ENCODE data around the gene MALT1. TPM values are rescaled to one million over a fixed set of nuclear protein-coding genes. Genes with fewer than 3 reads are reported as not detected.

Gene MALT1
- total and polyA plus RNA-seq, 2 donors from 2014 or later: 10.4 to 39.4 TPM

- H3K4me3 ChIP-seq (ENCODE audit: low read length in 3 of 3): peak overlapping the region in 2 of 3 donors; percentile 15 to 51
- FAIRE-seq (no peak), DNase-seq (peak; percentile 83 to 91 (median 85))
- no peaks in the 10 kb centered on the region for H3K27me3 ChIP-seq (ENCODE audit: control insufficient read depth, insufficient read depth, low read length)
- no peak overlapping the region for H3K9ac ChIP-seq (ENCODE audit: low read length in 3 of 3)
- no peaks in the 10 kb centered on the region for H3K9me3 ChIP-seq (ENCODE audit: control insufficient read depth in 2 of 3, insufficient read depth in 1 of 3, low read length in 3 of 3)
- peaks cover 0 to 3% (median 0%) of the 10 kb centered on the region in 3 donors for H3K4me1 ChIP-seq (ENCODE audit: control insufficient read depth in 2 of 3, insufficient read depth in 2 of 3, low read depth in 1 of 3, low read length in 3 of 3)
- no peak overlapping the region for H3K27ac ChIP-seq (ENCODE audit: low read depth in 2 of 2, low read length in 2 of 2)
- intact Hi-C loops (cut with DNase I): no loop called here
- TF ChIP-seq CTCF (IDR thresholded peaks at IDR 0.05; ENCODE audit: borderline replicate concordance, extremely low read depth, insufficient read depth): peak; percentile 72
- H3K36me3 ChIP-seq (ENCODE audit: control insufficient read depth in 2 of 3, insufficient read depth in 3 of 3, low read length in 3 of 3): no peaks in the 10 kb centered on the region
These were observed 97.2 kb downstream of the MALT1 start for GRCh38 chr18:58768293-58768974.

- intact Hi-C loops (cut with DNase I): no loop called here
- FAIRE-seq (no peak), DNase-seq (peak in 1 of 5 donors; percentile 30)
- Histone ChIP-seq H3K27me3 (ENCODE audit: control insufficient read depth, insufficient read depth, low read length) (no peaks in the 10 kb centered on the region), H3K27ac (ENCODE audit: low read depth in 2 of 2, low read length in 2 of 2) (no peak overlapping the region), H3K9me3 (ENCODE audit: control insufficient read depth in 2 of 3, insufficient read depth in 1 of 3, low read length in 3 of 3) (no peaks in the 10 kb centered on the region), H3K9ac (ENCODE audit: low read length in 3 of 3) (no peak overlapping the region), H3K36me3 (ENCODE audit: control insufficient read depth in 2 of 3, insufficient read depth in 3 of 3, low read length in 3 of 3) (no peaks in the 10 kb centered on the region), H3K4me3 (ENCODE audit: low read length in 3 of 3) (no peak overlapping the region), H3K4me1 (ENCODE audit: control insufficient read depth in 2 of 3, insufficient read depth in 2 of 3, low read depth in 1 of 3, low read length in 3 of 3) (peaks cover 0 to 3% (median 0%) of the 10 kb centered on the region in 3 donors)
- no peak for TF ChIP-seq CTCF (IDR thresholded peaks at IDR 0.05; ENCODE audit: borderline replicate concordance, extremely low read depth, insufficient read depth)
These were observed 98.1 kb downstream of the MALT1 start for GRCh38 chr18:58769321-58769720.

GRCh38 chr18:58770601-58771000, 99.3 kb downstream of the MALT1 start:
- Histone ChIP-seq H3K27me3 (ENCODE audit: control insufficient read depth, insufficient read depth, low read length) (no peaks in the 10 kb centered on the region), H3K9me3 (ENCODE audit: control insufficient read depth in 2 of 3, insufficient read depth in 1 of 3, low read length in 3 of 3) (no peaks in the 10 kb centered on the region), H3K27ac (ENCODE audit: low read depth in 2 of 2, low read length in 2 of 2) (no peak overlapping the region), H3K36me3 (ENCODE audit: control insufficient read depth in 2 of 3, insufficient read depth in 3 of 3, low read length in 3 of 3) (no peaks in the 10 kb centered on the region), H3K9ac (ENCODE audit: low read length in 3 of 3) (no peak overlapping the region), H3K4me3 (ENCODE audit: low read length in 3 of 3) (no peak overlapping the region), H3K4me1 (ENCODE audit: control insufficient read depth in 2 of 3, insufficient read depth in 2 of 3, low read depth in 1 of 3, low read length in 3 of 3) (peaks cover 0 to 3% (median 0%) of the 10 kb centered on the region in 3 donors)
- FAIRE-seq (no peak), DNase-seq (no peak)
- TF ChIP-seq CTCF (IDR thresholded peaks at IDR 0.05; ENCODE audit: borderline replicate concordance, extremely low read depth, insufficient read depth): no peak
- intact Hi-C loops (cut with DNase I): no loop called here
